Measurements from ENCODE around the gene DAB1.
"Not testable (repeated sequence)": the region's sequence is repeated elsewhere in the genome, so short reads cannot be mapped to it uniquely, and the experiment has no call there.

Gene DAB1

DNA sequence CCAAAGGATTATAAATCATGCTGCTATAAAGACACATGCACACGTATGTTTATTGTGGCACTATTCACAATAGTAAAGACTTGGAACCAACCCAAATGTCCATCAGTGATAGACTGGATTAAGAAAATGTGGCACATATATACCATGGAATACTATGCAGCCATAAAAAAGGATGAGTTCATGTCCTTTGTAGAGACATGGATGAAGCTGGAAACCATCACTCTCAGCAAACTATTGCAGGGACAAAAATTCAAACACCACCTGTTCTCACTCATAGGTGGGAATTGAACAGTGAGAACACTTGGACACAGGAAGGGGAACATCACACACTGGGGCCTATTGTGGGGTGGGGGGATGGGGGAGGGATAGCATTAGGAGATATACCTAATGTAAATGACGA, 203.0 kb downstream of the DAB1 start:
- DNase-seq (ENCODE audit: low read depth in 2 of 2): not testable (repeated sequence)

DNA sequence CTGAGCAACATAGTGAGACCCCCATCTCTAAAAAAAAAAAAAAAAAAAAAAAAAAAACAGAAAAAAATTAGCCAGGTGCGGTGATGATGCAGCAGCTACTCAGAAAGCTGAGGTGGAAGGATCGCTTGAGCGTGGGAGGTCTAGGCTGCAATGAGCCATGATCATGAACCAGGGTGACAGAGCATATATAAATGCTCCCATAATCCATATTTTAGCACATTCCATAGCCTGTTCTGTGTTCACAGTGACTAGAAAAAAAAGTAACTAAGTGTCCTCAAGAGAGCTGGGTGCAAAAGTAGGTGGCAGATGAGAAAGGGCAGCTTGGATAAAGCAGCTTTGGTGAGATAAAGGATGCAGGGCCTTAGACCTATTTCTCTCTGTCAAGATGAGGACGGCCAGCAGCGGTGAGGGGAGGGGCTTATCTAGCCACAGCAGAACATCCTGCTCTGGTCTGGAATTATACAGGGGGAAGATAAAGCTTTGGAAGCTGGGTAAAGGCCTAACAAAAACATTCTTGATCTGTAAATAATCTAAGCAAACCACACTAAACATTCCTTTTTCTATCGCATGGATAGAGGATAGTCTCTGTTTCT, 205.3 kb downstream of the DAB1 start:
- DNase-seq (ENCODE audit: low read depth in 2 of 2): no peak

DNA sequence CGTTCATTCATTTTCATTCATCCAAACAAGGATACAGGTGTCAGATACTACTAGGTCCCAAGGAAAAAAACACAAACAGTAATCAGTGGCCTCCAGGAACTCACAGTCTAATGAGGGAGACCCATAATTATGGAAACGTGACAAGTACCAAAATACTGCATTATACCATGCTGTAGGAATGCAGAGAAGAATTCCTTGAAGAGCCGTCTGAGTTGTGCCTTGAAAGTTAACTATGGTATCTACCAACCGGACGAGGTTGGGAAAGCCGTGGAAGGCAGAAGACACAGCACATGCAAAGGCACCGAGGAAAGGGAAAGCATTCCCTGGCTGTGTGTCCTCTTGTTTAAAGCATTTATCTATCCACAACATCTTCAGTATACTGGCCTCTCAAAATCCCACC, 206.0 kb downstream of the DAB1 start:
- DNase-seq (ENCODE audit: low read depth in 2 of 2): no peak

DNA sequence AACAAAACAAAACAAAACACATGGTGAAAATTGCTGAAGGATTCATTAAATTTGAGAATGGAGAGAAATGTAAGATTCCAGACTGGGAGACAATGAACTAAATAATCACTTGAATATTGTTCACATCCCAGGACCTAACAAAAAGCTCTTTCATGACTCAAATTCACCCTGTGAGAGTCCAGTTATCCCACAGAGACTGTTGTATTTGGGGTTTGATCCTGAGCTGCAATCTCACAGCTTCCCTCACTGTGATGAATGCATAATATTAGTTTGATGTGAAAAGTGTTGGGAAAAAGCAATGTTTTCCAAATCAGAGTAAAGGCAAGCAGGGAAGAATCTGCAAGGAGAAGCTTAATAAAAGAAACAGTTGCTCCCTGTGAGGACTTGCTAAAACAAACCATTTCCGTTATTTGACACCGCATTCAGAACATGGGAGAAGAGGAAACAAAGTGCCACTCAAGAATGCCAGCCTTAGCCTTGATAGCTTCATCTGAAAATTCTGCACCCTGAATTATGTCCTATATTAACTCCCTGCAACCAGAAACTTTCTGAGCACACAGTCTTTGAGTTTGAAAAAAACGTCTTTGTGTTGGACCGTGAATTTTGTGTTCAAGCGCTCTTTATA, 208.8 kb downstream of the DAB1 start:
- DNase-seq (ENCODE audit: low read depth in 2 of 2): no peak

DNA sequence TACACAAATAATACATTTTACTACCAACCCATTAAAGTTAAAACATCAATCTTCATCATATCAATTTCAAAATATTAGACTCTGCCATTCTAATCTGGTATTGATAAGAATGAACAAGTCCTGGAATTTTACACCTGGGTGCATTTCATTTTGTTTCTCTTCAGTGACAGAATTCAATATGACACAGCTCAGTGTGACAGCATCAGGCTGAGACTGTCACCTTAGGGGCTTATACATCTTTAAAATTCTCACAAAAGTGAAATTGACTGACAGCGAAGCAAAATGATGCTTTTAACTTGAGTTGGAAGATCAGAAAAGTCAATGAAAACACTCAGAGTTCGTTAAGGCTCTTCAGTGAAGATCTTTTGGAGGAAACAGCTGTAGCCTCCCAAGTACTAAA, 213.0 kb downstream of the DAB1 start:
- no peak for DNase-seq (ENCODE audit: low read depth in 2 of 2)

DNA sequence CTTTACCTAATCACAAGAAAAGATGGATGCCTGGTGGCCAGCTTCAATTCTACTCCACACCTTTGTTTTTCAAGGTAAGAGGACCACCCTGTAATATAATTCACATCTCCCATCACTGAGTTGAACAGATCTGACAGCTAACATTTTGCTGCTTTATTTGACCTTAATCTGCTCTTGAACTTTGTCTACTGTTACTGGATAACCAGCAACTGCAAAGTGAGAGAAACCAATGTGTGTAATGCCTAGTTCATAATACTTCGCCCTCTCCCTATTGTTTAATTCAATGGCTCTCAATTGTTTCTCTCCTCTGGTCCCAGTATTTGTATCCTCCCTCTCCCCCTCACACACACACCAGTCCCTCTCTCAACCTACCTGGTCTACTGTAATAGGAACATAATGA, 214.4 kb downstream of the DAB1 start:
- DNase-seq (ENCODE audit: low read depth in 2 of 2): no peak

DNA sequence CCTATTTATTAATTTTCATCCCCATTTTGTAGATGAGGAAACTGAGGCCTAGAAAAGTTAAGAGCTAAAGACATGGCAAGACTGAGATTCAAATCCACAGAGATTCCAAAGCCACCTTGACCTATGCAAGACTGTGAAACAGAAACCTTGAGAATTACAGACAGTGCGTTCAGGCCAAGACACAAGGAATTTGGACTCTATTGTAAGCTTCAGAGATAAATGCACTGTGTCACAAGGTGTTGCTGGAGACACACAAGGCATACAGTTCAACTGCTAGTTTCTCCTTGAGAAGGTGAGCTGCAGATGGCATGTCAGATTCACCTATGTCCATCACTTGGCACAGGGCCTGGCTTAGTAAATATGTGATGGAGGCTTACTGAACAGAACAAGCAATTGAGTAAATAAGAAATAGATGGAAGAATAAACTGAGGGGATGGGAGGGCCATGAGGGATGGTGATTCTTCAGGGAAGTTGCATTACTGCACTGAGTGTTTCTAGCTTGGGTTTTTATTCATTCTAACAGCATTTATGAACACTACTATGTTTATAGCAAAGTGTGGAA, 215.0 kb downstream of the DAB1 start:
- DNase-seq (ENCODE audit: low read depth in 2 of 2): no peak

DNA sequence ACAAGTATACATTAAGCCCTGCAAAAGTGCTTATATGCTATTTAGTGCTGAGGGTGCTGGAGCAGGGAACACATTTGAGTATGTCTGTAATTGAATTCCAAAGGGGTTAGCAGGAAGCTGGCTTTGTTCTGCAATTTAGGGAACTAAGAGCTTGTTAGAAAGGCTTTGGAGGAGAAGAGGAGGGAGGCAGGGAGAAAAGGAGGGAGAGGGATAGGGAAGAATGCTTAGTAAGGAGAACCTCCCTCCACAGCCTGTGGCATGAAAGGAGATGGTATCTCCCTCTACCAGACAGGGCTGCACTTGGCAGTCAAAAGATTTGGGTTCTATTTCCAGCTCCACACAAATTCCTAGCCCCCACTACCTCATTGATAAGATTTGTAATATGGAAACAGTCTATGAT, 217.8 kb downstream of the DAB1 start:
- no peak for DNase-seq (ENCODE audit: low read depth in 2 of 2)

DNA sequence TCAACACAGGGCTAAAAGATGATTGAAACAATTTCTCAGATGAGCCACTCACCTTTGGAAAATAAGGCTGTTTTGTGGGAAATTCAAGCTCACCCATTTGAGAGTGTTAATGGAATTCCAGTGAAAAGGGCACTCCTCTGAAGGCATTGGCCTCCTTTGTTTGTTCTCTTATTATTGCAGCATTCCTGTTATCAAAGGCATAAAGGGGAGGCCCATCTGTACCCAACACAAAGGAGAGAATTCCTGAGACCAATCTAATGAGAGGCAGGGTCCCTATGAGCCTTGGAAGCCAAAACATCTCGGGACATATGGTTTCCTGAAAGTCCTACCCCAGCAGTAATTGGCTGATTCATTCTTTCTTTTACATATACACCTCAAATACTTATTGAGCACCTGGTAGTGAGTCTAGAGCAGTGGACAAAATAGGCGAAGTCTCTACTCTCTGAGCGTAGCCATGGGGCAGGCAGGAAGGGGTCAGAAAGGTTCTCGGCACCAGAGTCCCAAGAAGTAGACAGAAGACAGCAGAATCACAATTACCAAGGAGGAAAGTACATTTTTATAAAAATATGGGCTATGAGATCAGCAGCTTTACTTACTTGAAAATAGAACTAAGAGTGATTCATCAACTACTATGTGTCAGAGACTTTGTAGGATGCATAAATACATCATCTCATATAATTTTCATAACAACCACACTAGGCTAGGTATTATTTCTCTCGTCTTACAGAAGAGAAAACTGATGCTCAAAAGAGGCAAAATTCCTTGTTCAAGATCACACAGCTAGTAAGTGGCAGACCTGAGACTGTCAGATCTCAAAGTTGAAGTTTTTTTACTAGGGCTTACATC, 218.7 kb downstream of the DAB1 start:
- DNase-seq (ENCODE audit: low read depth in 2 of 2): no peak

DNA sequence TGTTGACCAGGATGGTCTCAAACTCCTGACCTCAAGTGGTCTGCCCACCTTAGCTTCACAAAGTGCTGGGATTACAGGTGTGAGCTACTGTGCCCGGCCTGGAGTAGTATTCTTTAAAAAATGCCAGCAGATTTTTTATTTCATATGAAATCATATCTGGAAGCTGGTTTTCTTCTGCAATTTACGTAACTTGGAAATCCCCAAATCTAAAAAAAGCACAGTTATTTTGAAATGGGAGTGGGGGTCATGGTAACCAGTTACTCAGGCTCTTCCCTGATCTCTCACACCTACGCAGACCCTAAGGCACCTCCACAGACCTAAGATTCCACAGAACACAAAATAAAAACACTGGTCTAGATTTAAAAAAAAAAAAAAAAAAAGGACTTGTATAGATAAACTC, 219.8 kb downstream of the DAB1 start:
- no peak for DNase-seq (ENCODE audit: low read depth in 2 of 2)

DNA sequence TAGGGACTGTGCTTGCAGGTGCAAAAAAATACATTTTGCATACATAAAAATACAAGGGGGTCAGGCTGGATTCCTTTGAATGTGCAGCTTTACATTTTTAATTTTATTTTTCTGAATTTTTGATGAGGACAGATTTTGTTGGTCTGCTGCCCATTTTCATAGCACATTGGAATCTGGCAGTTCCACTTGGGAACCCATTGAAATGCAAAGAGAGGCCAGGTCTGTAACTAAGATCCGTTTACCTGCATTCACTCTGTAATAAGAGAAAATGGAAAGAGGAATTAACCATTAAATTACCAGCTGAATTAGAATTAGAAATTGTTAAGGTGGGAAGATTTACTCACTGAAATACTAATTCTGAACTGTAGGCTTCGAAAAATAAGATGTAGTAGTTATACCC, 221.6 kb downstream of the DAB1 start:
- no peak for DNase-seq (ENCODE audit: low read depth in 2 of 2)

DNA sequence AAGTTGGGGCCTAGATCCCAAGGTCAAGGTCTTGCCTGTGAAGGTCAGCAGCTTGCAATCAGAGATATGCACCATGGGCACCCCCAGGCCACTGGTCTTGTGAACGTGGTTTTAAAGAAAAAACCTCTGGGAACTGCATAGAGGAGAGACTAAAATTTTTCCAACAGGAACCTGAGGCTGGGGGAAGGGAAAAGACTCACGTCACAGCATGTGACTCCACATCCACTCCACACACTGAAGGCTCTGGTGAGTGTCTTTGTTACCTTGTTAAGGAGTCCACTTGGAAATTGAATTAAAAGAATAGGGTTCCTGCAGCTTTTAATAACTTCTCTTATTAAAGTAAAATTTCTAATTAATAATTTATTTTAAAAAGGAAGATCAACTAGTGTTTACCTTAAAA, 224.9 kb downstream of the DAB1 start:
- no peak for DNase-seq (ENCODE audit: low read depth in 2 of 2)

DNA sequence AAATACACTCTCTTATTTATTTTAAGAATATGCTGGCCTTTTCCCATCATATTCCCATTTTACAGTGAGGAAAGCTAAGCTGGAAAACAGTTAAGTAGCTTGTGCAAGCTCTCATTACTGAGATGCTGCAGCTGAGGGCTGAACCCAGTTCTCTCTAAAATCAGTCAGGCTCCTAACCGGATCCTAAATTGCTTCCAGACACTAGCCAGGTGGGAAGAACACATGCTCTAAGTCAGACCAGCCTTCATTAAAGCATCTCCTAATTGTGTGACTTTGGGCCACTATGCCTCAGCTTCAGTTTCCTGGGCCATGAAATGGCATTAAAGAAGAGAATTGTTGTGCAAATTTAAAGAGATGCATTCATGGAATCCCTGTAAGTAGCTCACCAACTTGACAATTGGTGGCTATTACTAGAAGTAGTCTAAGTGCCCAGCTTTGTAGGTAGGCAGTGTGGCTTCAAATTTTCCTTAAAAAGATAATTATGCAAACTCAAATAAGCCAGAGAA, 228.4 kb downstream of the DAB1 start:
- DNase-seq (ENCODE audit: low read depth in 2 of 2): no peak

DNA sequence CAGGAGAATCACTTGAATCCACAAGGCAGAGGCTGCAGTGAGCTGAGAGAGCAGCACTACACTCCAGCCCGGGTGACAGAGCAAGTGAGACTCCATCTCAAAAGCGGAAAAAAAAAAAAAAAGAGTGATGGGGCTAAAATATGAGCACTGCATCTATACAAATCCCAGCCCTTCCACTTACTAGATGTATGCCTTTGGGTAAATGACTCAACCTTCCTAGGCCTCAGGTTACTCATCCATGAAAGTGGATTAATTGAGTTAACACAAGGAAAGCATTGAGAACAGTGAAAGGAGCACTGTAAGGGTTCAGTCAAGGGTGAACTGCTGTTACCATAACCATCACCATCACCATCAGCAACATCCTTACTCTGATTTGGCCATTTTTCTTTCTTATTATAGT, 231.6 kb downstream of the DAB1 start:
- DNase-seq (ENCODE audit: low read depth in 2 of 2): no peak

DNA sequence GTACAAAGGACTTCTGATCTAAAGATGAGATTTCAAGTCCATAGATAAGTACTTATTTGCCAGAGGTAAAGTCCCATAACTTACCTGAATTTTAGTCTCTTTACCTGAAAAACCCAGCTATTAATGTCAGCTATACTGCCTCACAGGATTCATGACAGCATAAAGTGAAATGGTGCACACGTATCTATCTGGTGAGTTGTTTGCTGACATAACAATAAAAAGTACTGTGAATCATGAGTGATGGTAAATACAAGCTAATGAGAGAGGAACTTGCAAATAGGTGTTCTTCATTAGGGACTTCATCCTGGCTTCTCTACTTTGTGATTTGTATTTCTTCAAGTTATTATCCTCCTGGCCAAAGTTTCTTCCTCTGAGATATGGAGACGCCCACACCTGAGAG, 233.0 kb downstream of the DAB1 start:
- no peak for DNase-seq (ENCODE audit: low read depth in 2 of 2)

DNA sequence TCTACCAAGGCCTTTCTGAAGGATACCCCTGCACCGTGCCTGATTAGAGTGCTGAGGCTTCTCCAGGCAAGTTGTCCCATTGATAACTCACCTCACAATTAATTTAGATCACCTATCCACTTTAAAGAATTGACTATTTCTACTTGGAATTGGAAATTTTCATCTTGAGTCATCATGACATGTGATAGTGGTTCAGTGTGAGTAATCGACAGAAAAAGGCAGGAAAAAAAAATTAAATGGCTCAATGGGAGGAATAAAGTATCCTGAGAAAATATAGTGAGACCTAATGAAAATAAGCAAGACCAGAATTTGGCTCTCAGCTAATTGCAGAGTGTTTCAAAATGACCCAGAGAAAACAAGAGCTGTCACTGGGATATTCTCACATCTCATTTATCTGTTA, 235.7 kb downstream of the DAB1 start:
- DNase-seq (ENCODE audit: low read depth in 2 of 2): no peak

DNA sequence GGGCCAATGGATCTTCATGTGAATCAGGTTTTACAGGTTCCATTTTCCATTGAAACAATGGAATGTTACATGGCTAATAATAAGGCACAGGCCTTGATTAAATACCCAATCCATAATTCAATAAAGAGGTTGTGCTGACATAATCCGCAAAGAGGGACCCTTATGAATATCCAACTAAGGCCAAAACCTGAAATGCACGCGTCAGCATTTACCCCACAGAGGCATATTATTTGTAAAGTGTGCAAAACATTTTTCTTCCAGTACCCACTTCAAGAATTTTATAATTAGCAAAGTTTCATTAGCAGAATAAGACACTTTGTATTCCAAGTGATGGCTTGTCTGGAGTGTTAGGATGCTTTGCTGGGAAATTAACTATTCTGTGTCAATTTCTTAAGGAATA, 237.4 kb downstream of the DAB1 start:
- no peak for DNase-seq (ENCODE audit: low read depth in 2 of 2)

DNA sequence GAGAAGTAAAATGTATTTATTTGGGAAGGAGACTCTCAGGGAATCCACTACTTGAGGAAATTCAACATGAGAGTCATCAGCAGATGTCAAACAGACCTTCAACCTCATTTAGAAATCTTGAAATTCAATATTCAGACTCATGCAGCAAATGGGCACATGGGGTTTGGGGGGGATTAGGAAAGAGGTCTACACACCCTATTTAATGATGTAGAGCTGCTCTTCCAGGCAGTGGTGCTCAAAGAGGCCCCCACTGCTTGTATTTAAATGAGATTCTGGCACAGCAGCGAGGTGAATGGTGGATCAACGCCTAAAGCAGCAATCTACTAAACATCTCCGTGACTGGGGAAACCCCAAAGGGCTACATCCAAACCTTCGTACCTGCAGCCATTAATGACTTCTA, 244.9 kb downstream of the DAB1 start:
- no peak for DNase-seq (ENCODE audit: low read depth in 2 of 2)

DNA sequence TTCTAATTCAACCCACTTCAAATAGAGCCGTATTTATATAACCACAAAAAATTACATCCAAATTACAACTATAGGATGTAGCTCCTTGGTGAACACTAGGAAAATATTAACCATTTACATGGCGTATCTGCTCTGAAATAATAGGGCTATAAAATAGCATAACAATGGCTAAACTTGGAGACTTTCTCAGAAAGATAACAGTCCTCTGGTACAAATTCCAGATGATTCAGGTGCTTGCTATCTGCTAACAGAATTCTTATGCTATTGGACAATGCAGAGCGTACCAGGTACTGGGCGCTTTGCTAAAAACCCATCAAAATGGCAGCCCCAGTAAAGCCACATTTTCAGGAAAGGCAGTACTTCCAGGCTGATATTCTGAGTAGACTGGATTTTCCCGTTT, 248.4 kb downstream of the DAB1 start:
- no peak for DNase-seq (ENCODE audit: low read depth in 2 of 2)

DNA sequence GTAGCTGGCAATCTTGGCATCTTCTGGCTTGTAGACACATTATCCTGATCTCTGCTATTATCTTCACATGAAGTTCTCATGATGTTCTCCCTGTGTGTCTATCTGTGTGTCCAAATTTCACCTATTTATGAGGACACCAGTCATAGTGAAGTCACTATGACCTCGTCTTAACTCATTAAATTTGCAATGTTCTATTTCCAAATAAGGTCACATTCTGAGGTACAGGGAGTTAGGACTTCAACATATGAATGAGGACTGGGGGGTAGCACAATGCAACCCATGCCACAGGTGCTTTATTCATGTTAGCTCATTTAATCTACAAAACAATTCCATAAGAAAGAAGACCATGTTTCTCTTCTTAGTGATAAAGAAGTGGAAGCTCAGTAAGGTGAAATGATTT, 251.8 kb downstream of the DAB1 start:
- no peak for DNase-seq (ENCODE audit: low read depth in 2 of 2)

DNA sequence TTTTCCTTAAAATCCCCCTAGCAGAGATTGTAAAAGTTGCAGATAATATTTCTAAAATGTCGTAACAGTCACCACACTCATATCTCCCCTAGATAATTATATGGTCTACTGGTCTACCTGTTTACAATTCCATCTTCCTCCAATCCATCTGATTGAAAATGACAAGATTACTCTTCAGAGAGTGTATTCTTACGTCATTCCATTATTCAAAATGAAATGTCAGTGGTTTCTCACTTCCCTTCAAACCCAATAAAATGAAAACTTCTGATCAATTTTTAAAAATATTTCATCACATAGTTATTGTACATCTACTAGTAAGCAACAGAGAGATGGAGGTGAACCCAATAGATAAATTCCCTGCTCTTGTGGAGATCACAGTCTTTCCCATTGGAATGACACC, 255.9 kb downstream of the DAB1 start:
- no peak for DNase-seq (ENCODE audit: low read depth in 2 of 2)

DNA sequence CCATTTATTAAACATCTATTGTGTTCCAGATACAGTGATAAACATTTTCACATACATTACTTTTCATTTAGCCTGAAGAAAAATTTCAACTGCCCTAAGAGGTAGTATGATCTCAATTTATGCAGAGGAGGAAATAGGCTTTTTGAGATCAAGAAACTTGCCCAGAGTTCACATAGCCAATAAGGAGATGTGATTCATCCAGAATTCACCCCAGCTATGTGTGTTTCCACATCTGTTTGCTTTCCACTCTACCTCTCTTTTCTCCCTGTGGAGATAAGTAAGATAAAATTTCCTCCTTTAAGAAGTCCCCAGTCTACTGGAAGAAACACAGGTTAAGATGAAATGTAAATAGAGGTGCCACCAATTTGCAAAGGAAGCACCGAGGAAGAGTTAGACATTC, 258.3 kb downstream of the DAB1 start:
- no peak for DNase-seq (ENCODE audit: low read depth in 2 of 2)

DNA sequence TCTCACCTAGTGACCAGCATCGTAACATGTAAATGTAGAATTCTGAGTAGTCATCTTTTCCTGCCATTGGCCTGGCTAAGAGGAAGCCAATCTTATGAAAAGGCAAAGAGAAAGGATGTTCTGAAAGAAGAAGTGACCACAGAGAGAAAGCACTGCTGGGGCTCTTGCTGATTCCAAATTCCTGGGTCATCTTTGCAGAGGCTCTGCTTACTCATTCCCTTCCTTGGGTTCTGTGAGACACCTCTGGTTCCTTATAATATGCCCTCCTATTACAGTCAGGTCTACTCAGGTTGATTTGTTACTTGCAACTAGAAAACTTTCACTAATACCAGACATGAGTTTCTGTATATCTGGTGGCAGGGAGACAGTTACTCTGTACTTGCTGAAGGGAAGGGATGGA, 259.3 kb downstream of the DAB1 start:
- no peak for DNase-seq (ENCODE audit: low read depth in 2 of 2)

Data from stimulated activated CD8-positive, alpha-beta memory T cell treated with anti-CD3 and anti-CD28 coated beads, Interleukin-15, amount 100 ng/mL, for 4 hours (primary cell).